ENCODE results near the gene FADS1.

The FADS1 gene

DNA sequence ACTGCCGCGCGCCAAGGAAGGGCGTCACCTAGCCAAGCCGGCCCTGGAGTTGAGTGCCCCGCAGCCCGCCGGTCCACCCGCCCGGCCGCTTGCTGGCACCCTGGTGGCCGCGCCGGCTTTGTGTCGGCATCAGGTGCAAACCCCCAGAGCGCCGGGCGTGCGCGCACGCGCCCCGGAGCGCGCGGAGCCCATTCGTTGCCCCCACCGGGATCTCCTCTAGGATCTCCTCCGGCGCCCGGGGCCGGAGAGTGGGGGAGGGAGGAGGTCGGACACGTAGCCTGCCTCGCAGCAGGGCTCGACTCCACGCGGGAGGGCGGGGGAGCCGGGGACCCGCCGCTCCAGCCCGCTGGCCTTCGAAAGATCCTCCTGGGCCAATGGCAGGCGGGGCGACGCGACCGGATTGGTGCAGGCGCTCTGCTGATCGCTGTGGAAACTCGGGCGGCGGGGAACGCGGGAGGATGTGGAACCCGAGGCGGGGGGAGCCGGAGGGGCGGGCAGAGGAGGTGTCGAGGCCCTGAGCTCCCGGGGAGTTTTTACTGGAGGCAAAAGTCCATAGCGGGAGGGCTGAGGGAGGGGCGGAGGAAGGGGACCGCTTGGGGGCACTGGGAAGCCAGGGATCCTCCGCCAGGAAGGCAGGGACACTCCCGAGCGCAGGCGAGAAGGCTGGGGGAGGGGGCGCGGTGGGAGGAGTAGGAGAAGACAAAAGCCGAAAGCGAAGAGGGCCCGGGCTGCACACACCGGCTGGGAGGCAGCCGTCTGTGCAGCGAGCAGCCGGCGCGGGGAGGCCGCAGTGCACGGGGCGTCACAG, 11.0 kb upstream of the FADS1 start, which contains the start of gene FADS2:
Gene FADS2 (plus strand): TSS at position 730 of the 808 bp plus-strand sequence. CDS start 91 bp downstream, outside the sequence.
- DNase-seq: peak; percentile 68 to 97 (median 89)

DNA sequence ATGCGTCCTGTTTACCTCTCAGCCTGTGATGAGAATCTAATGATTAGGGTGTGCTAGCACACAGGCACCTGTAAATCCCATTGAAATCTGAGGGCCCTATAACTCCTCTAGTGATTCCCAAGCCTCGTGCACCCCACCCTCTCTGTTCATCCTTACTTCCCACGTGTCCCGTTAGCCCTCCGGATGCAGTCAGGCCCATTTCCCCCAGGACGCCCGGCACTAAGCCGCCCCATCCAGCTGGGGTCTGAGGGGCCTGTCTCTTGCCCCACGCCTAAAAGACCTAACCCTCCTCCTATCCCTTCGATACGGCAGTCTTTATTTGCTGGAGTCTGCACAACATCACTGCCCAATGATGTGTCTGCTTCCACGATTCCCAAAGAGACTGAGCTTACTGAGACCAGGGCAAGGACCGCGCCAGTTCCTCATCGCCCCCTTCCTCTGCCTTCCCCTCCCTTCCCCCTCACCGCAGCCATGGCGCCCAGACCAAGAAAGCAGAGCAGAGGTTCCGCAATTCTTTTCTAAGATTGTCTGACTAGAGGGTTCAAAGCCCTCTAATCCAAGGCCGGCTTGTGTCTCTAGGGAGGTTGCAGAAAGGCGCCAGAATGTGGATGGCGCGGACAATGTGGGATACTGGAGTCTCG, 10.2 kb upstream of the FADS1 start:
- DNase-seq: peak in 8 of 56 donors; percentile 32 to 72 (median 54)

DNA sequence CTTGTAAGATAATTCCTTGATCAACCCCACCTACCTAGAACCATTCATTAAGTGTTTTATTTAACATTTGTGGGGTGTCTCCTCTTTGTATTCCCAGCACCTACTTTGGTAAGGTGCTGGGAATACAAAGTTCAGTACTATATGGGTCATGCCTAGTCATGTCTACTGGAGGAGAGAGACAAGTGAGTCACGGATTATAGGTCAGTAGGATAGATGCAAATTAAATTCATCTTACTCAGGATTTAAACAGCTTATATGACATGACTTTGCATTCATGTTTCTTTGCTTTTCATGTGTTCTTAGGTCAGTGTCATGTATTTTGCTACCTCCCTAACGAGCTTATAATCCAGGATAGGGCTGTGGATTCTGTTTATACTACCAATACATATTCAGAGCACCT, 3.4 kb upstream of the FADS1 start:
- no peak for DNase-seq

DNA sequence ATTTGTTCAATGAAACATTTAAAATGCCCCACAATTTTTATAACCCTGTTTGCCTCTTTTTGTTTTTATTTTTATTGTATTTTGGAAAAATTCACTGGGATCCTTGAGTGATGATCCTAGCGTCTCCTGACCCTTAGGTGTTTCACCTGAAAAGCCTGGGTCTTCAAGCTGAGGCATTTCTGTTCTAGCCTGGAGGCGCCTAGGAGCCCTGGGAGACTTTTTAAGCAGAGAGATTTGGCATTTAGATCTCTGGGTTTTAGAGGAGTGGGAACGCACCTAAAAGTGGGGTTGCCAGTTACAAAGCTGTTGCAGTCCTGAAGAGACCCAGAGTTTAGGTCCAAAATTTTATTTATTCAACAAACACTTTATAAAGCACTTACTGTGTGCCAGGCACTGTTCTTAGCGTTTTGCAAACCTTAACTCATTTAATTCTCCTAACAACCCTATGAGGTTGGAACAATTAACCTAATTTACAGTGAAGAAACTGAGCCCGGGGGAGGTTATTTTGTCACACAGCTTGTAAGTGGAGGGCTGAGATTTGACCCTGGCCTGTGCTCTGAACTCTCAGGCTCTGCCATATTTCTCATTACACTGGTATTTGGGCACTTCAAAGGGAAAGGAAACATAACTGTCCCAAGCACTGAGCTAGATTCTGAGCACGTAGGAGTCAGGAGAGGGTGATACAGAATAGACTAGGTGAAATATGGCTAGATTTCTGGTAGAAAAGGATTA, 834 bp upstream of the FADS1 start:
- no peak for DNase-seq

DNA sequence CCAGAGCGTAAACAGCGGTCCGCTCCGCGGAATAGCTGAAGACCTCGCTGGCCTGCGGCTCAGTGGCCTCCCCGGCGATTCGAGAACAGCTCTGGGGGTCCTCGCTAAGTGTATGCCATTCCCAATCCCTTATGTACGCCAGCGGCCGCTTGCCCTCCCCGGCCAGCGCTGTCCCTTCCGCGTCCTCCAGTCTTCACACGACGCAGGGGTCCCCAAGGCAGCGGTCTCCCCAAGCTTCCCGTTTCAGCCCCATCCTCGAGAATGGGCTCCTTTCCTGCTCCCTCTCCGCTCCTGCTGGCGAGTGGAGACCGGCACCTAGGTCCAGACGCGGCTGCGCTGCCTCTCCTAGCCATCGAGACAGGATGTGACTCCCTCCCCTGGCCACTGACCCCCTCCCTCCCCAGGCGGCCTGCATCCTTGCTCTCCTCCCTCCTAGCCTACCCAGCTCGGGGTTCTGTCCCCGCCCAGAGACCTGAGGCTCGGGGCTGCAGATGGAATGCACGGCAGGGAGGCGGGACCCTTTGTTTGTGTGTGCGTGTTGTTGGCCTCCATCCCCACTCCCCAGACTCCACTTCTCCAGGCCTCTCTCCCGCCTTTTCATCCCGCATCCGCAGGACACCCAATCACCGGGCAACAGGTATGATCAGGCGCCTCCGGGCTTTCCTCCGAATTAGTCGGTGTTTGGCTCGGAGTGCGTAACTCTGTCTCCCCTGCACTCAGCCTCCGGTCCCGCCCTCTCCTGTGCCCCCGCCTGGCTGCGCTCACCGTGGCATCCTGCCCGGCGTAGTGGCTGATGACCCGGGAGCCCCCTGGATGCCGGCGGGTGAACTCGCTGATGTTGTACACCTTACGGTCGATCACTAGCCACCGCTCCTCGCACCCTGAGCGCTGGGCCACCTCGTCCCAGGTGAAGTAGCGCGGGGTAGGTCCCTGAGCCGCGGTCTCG, 740 bp downstream of the FADS1 start:
- peak in 48 of 56 donors; percentile 24 to 82 (median 68) for DNase-seq

DNA sequence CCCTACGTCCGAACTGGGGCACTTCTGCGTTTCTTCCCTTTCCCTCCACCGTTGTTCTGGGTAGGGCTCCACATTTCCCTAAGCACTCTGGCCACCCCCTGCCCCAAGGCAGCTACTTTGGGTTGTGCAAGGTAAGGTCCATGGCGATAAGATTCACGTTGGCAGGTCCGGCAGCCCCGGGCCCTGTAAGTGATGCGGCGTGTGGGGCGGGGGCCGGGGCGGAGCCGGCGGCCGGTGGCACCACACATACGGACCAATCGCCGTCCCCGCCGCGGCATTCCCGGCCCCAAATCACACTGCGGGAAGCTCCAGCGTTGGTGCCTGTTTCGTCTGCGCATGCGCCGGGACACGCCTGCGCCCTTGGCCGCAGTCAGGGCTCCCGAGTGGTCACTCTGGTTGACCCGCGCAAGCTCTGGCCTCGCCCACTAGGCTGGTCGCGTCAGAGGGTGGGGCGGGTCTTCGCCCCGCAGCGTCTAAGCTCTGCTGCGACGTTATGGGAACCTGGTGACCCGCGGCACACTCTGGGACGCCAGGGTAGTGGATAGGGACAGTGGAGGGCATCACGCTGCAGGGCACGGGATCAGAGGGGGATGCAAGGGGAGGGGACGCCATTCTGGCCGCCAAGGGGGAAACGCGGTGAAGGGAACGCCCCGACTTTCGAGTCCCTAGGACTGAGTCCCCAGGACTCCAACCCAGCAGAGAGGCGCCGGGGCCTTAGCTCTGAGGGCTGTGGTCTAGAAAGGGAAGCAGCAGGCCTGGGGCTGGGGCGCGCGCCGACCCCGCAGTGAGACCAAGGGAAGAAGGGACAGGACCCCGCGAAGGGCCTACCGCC, 1.6 kb downstream of the FADS1 start:
- peak; percentile 72 to 99 (median 94) for DNase-seq

DNA sequence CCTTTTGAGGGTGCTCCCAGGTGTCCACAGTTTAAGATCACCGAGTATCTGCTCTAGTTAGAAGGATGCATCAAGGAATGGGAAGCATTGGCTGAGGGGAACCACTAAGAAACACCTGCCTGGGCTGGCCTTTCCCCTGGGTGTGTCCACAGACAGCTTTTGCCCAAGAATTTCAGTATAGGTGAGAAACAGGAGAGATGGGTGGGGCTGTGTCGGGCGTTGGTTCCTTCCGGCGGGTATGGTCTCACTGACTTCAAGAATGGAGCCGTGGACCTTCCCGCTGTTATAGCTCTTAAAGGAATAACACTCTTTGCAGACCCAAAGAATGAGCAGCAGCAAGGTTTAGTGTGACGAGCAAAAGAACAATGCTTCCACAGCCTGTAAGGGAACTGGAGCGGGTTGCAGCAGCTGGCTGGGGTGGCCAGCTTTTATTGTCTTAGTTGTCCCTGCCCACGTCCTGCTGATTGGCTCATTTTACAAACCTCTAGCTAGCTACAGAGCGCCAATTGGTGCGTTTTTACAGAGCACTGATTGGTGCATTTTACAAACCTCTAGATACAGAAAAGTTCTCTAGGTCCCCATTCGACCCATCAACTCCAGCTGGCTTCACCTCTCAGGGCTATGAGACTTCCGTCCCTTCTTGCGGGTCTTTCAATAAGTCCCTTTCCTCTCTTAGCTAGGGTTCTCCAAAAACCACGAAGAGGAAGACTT, 2.4 kb downstream of the FADS1 start:
- DNase-seq: peak in 40 of 56 donors; percentile 12 to 70 (median 55)

DNA sequence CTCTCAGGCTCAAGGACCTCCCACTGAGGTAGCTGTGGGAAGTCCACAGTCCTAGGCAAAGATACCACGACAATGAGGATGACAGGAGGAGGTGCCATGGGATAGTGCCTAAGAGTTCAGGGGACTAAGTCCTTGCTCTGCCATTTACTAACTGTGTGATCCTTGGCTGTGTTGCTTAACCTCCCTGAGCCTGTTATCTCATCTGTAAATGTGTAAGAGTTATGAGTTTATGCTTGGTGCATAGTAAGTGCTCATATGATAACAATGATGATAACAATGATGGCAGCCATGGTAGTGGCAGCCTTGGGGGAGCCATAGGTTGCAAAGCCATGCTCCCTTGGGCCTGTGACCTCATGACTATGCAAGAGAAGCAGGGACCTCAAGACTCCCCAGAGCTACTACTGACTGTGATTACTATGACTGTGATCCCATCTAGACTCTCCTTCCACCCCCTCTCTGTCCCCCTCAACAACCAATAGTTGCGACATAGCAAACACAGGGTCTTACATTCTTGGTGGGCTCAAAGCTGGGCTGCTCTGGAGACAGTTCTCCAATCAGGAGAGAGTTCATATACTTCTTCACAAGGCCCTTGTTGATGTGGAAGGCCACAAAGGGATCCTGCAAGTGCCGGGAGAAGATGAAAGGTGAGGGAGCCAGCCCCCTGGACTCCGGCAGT, 3.9 kb downstream of the FADS1 start:
- DNase-seq: no peak

DNA sequence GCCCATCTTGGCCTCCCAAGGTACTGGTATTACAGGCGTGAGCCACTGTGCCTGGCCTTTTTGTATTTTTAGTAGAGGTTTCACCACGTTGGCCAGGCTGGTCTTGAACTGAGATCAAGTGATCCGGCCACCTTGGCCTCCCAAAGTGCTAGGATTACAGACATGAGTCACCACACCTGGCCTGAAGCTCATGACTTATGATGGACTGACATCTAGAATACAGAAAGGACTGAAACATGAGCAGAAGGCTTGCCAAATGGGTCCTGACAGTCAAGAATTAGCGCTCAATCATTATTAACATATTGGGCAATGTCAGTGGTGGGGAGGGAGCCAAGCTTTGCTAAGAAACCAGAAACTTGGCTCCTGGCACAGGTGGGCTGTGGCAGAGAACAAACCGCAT, 5.0 kb downstream of the FADS1 start:
- DNase-seq: no peak

DNA sequence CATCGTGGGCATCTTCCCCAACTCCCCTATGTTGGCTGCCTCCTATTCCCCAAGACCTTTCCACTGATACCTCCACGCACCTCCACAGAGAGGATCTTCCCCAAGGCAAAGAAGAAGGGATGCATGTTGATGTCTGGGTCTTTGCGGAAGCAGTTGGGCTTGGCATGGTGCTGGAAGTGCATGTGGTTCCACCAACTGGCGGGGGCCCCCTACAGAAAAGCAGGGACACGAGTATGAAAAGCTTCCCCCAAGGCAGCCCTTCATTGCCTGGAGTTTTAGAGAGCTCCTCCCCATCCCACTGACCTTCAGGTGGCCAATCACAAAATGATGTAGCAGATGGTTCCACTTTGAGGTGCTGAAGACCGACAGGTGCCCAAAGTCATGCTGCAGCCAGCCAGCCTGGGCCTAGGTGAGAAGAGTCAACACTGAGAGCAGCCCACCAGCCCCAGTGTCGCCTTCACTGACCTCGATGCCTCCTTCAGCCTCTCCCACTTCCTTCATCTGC, 6.1 kb downstream of the FADS1 start:
- no peak for DNase-seq

DNA sequence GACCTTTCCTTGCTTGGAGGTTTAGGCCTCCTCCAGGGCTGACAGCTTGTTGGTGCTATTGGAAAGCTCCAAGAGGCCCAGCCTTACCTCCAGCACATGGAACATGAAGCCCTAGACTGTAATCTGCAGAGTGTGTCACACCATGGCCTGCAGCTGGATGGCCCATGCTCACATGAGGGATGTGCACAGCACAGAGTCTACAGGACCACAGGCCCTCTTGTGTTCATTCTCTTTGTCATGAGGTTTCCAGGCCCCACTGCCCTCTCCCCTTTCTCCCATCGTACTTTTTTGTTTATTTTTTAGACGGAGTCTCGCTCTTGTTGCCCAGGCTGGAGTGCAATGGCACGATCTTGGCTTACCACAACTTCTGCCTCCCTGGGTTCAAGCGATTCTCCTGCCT, 10.0 kb downstream of the FADS1 start:
- DNase-seq: no peak

DNA sequence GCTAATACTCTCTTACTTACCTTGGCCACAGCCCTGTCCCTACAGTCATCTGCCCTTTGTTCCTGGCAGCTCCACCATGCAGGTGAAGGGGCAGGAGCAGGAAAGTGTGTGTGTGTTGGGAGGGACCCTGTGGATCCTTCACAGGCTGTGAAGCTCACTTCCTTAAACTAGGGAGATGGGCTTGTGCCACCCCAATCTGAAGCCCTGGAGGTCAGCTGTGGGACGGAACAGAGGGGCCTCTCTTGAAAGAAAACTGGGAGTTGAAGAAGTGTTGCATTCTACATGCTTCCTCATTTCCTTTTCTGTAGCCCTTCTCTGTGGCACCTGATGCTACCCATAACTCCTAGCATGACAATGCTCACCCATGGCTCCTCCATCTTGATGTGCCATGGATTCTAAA, 11.7 kb downstream of the FADS1 start:
- no peak for DNase-seq

DNA sequence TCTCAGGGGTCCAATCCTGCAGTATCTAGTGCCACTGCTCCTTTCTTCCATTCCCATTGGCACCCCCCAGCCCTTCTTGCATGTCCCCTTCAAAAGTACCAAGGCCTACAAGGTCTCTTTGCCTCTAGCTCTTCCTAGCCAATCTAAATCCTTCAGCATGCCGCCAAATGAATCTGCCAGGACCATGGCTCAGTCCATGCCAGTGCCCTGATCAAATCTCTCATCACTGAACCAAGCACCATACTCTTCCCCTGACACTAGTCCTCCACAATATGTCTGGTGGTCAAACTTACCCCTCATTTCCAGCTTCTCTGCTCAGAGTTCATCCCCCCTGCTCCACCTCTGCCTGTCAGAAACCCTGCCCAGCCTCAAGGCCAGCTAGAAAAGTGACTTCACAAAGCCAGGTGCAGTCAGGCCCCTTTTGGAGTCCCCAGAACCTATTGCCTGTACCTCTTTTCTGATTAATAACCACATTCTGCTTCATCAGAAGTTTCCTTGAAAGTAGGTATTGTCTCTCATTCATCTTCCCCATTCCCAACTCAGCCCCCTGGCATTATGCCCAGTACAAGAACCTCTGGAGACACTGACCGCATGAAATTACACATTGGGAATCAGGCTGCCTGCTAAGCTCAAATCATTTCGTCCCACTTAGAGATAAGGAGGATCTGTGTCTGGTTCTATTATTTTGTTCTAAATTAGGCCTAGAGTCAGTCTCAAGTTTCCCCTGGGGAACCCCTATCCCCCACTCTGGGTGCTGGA, 12.7 kb downstream of the FADS1 start:
- no peak for DNase-seq

DNA sequence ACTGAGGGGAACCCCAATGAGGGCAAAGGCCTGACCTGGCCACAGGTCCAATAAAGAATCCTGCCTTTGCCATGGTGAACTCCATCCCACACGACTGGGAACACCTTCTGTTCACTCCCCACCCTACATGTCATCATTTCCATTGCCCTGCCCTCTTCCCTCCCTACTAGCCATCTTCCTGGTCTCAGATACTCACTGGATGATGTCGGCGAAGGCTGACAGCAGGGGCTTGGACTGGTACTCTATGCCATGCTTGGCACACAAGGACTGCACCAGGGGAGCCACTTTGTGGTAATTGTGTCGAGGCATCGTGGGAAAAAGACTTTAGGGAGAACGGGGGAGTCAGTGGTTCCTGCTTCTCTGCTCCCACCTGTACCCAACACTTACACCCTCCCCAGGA, 14.2 kb downstream of the FADS1 start:
- DNase-seq: no peak

DNA sequence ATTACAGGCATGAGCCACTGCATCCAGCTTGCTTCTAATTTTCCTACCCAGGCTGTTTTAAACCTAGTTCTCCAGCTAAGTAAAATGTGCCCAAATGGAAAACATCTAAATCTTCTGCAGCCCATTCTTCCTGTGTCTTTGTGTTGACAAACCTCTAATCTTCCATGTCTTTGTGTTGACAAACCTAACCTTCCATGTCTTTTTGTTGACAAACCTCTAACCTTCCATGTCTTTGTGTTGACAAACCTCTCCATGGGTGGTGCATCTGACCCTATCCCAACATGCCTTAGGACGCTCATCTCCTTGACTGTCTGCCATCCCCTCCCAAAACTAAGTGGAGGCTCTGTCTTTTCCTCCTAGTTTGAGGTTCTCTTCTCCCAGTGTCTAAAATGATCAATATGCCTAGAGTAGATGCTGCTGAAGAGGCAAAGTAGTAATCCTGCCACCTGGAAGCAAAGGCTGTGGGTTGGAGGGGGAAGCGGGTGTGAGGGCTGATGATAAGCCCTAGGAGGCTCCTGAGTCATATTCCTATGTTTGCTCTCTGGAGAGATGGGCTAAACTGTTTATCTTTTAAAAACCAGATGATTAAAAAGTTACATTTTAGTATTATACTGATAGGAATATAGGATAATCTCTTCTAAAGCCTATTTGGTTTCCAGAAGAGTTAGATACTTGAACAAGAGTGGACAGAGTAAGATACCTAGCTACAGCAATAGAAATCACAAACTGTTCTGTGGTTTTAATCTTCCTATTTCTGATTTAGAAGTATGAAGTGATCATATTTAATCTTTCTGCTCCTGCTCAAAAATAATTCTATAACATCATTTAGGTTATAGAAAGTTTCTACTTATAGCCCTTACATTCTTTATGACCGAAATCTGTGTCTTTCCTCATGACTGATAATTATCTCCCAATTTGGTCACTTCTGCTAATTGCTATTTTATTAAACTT, 16.2 kb downstream of the FADS1 start:
- no peak for DNase-seq

DNA sequence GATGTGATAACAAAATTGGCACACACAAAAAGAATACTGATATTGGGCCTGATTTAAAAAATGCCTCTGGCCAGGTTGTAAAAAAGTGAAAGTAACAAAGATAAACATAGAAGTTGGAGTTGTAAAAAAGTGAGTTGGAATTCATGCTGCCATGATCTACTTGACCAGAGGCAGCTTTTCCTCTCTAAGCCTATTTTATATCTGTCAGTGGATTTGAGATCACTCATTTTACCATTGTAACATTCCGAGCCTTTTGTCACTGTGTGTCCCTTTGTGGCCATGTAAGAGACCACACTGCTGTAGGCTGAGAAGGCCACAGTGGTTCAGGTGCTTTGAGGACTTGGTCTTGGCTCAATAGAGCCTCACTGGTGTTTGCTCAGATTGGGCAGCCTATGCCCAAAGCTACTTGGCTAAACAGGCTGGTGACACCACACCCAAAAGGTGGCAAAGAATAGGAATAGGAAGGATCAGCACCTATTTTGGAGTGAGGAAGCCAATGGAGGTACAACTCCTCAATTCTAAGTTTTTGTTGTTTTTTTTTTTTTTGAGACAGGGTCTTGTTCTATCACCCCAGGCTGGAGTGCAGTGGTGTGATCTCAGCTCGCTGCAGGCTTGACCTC, 17.0 kb downstream of the FADS1 start:
- DNase-seq: no peak
